CD4-positive, alpha-beta T cell treated with Interleukin-10 for 1 hour (primary cell): ENCODE results near the gene DNAJB13.
A peak's percentile ranks its signal among the peaks of the same experiment; 100 is the strongest.

Experiments used
- DNase-seq: peaks from one replicate; pipeline ENCODE4 v3.0.0-alpha.2; 2020

The DNAJB13 gene

GRCh38 chr11:74018331-74019005, 67.6 kb downstream of the DNAJB13 start:
- DNase-seq: peak; percentile 24

GRCh38 chr11:74019104-74019738, 68.4 kb downstream of the DNAJB13 start:
- no peak for DNase-seq

DNA sequence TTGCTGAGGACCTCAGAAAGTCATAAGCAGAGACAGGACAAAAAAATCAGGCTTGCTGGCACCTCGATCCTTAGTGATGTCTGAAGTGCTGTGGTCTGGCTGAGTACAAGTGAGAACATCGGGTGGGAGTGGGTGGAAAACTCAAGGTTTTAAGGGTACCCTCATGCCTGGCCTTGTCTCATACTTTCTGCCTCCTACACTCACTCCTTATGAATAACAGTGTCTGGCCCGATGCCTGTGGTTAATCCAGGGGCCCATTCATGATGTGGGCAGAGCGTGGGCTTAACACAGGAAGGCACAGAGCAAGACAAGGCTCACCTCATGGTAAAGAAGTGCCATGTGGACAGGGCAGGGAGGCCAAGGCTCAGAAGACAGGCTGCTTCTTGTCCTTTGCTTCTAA, 69.0 kb downstream of the DNAJB13 start:
- DNase-seq: peak; percentile 37
